ENCODE data around the gene PREP.

The PREP gene

GRCh38 chr6:105317607-105318533, 85.0 kb downstream of the PREP start:
- no peak for DNase-seq (ENCODE audit: insufficient read length, low spot score)
- FAIRE-seq, result no peak

GRCh38 chr6:105313211-105313610, 89.7 kb downstream of the PREP start:
- DNase-seq (ENCODE audit: insufficient read length, low spot score) (no peak), FAIRE-seq (no peak)

- DNase-seq (ENCODE audit: insufficient read length, low spot score) (no peak), FAIRE-seq (peak; percentile 64)
These were observed 91.9 kb downstream of the PREP start for GRCh38 chr6:105310947-105311346.

- no peak for DNase-seq (ENCODE audit: insufficient read length, low spot score)
- no peak for FAIRE-seq
These were observed 92.5 kb downstream of the PREP start for GRCh38 chr6:105310371-105310770.

- DNase-seq (ENCODE audit: insufficient read length, low spot score), result no peak
- no peak for FAIRE-seq
These were observed 94.0 kb downstream of the PREP start for GRCh38 chr6:105308840-105309239.

- DNase-seq (ENCODE audit: insufficient read length, low spot score), result no peak
These were observed 97.4 kb downstream of the PREP start for GRCh38 chr6:105305521-105305920.

GRCh38 chr6:105304825-105305224, 98.1 kb downstream of the PREP start:
- DNase-seq (ENCODE audit: insufficient read length, low spot score) (no peak), FAIRE-seq (no peak)

More at GRCh38 chr6:105305521-105305920, 97.4 kb downstream of the PREP start:
- FAIRE-seq, result no peak

GRCh38 chr6:105304366-105304765, 98.5 kb downstream of the PREP start:
- DNase-seq (ENCODE audit: insufficient read length, low spot score) (no peak), FAIRE-seq (no peak)

GRCh38 chr6:105302617-105303128, 100.2 kb downstream of the PREP start:
- DNase-seq (ENCODE audit: insufficient read length, low spot score), result no peak
- FAIRE-seq, result no peak

GRCh38 chr6:105301756-105302616, 100.9 kb downstream of the PREP start:
- FAIRE-seq, result no peak
- no peak for DNase-seq (ENCODE audit: insufficient read length, low spot score)

GRCh38 chr6:105301072-105301503, 101.8 kb downstream of the PREP start:
- FAIRE-seq, result no peak

GRCh38 chr6:105300090-105300489, 102.8 kb downstream of the PREP start:
- FAIRE-seq (no peak), DNase-seq (ENCODE audit: insufficient read length, low spot score) (no peak)

More at GRCh38 chr6:105301072-105301503, 101.8 kb downstream of the PREP start:
- no peak for DNase-seq (ENCODE audit: insufficient read length, low spot score)

GRCh38 chr6:105294129-105294528, 108.8 kb downstream of the PREP start:
- no peak for FAIRE-seq

GRCh38 chr6:105292689-105293339, 110.1 kb downstream of the PREP start:
- DNase-seq (ENCODE audit: insufficient read length, low spot score), result no peak
- FAIRE-seq, result no peak

More at GRCh38 chr6:105294129-105294528, 108.8 kb downstream of the PREP start:
- DNase-seq (ENCODE audit: insufficient read length, low spot score), result no peak

- DNase-seq (ENCODE audit: insufficient read length, low spot score), result no peak
- FAIRE-seq, result no peak
These were observed 111.4 kb downstream of the PREP start for GRCh38 chr6:105291525-105291924.

- DNase-seq (ENCODE audit: insufficient read length, low spot score), result no peak
- no peak for FAIRE-seq
These were observed 120.0 kb downstream of the PREP start for GRCh38 chr6:105282631-105283585.

- no peak for FAIRE-seq
These were observed 122.8 kb downstream of the PREP start for GRCh38 chr6:105280033-105280432.

GRCh38 chr6:105279463-105279862, 123.4 kb downstream of the PREP start:
- no peak for DNase-seq (ENCODE audit: insufficient read length, low spot score)
- no peak for FAIRE-seq

More at GRCh38 chr6:105280033-105280432, 122.8 kb downstream of the PREP start:
- DNase-seq (ENCODE audit: insufficient read length, low spot score), result no peak

- DNase-seq (ENCODE audit: insufficient read length, low spot score) (no peak), FAIRE-seq (no peak)
These were observed 124.1 kb downstream of the PREP start for GRCh38 chr6:105278813-105279212.

Data from HTR-8/SVneo (cell line).